Thymus (tissue), 11 donors: Measurements from ENCODE around the gene ABCA4. TPM values are rescaled to one million over a fixed set of nuclear protein-coding genes. Genes with fewer than 3 reads are reported as not detected.

Experiments
- DNase-seq, 9 donors: peaks; one replicate each; pipeline ENCODE4 v3.0.0-alpha.2; 2013; ENCODE audit warnings: low spot score in 9 of 9, low read depth in 6 of 9, missing footprints in 1 of 9
- H3K27ac ChIP-seq, 2 donors: one replicate each; pipeline ENCODE4 v1.5.1; 2013; ENCODE audit warnings: control low read depth in 1 of 2, low read depth in 1 of 2, low read length in 1 of 2, mild to moderate bottlenecking in 1 of 2, moderate library complexity in 1 of 2
- H3K27me3 ChIP-seq, 2 donors: one replicate each; pipeline ENCODE4 v1.5.1; 2013; ENCODE audit warnings: low read length in 1 of 2; ENCODE audit not compliant: control insufficient read depth in 2 of 2, insufficient read depth in 1 of 2
- H3K36me3 ChIP-seq, 2 donors: one replicate each; pipeline ENCODE4 v1.5.1; 2013; ENCODE audit warnings: low read length in 1 of 2, mild to moderate bottlenecking in 1 of 2, moderate library complexity in 1 of 2; ENCODE audit not compliant: control insufficient read depth in 2 of 2, insufficient read depth in 2 of 2
- H3K4me1 ChIP-seq, 2 donors: one replicate each; pipeline ENCODE4 v1.5.1; 2013; ENCODE audit warnings: low read length in 2 of 2; ENCODE audit not compliant: control insufficient read depth in 2 of 2, insufficient read depth in 2 of 2
- H3K4me3 ChIP-seq, 2 donors: one replicate each; pipeline ENCODE4 v1.5.1; 2013; ENCODE audit warnings: low read length in 2 of 2, control low read depth in 1 of 2, mild to moderate bottlenecking in 1 of 2
- H3K9me3 ChIP-seq, 2 donors: one replicate each; pipeline ENCODE4 v1.5.1; 2013; ENCODE audit warnings: low read length in 1 of 2, mild to moderate bottlenecking in 1 of 2; ENCODE audit not compliant: control insufficient read depth in 2 of 2, insufficient read depth in 1 of 2
- WGBS: extraction: QIAGEN DNeasy Blood & Tissue Kit; methylation state at CpG from one replicate; pipeline ENCODE4 v1.1.7; 2013; 5-methylcytosine and 5-hydroxymethylcytosine counted together
- polyA plus RNA-seq: library from polyadenylated mRNA; stranded (reverse); fragments of 200-250 nt; gene quantifications from one replicate; pipeline ENCODE4 v1.2.3, GENCODE V29; 2013
- total RNA-seq: library from RNA; stranded (reverse); fragments of 120-200 nt; gene quantifications from one replicate; pipeline ENCODE4 v1.2.4, GENCODE V29; 2013
- donor health status: healthy.

Gene ABCA4
- total and polyA plus RNA-seq, 2 donors = 0.24 to 2.0 TPM

- Histone ChIP-seq H3K4me1 (peaks cover 3 to 12% of the 10 kb centered on the region in 2 donors), H3K4me3 (no peak overlapping the region), H3K9me3 (no peaks in the 10 kb centered on the region), H3K36me3 (no peaks in the 10 kb centered on the region), H3K27me3 (peaks cover 2 to 14% of the 10 kb centered on the region in 2 donors), H3K27ac (no peak overlapping the region)
- DNase-seq = no peak
- 93% methylated on average over 3 of the region's 3 CpGs for WGBS
These were observed 62.2 kb downstream of the ABCA4 start for GRCh38 chr1:94058766-94059165.

- no peaks in the 10 kb centered on the region for H3K9me3 ChIP-seq
- H3K36me3 ChIP-seq = no peaks in the 10 kb centered on the region
- peaks cover 2 to 15% of the 10 kb centered on the region in 2 donors for H3K27me3 ChIP-seq
- 87% methylated on average over 2 of the region's 2 CpGs for WGBS
- no peak for DNase-seq
- no peak overlapping the region for H3K4me3 ChIP-seq
- peaks cover 3 to 6% of the 10 kb centered on the region in 2 donors for H3K4me1 ChIP-seq
- H3K27ac ChIP-seq = no peak overlapping the region
These were observed 64.0 kb downstream of the ABCA4 start for GRCh38 chr1:94056996-94057395.

- no peaks in the 10 kb centered on the region for H3K36me3 ChIP-seq
- no peaks in the 10 kb centered on the region for H3K9me3 ChIP-seq
- no peak overlapping the region for H3K4me3 ChIP-seq
- H3K4me1 ChIP-seq = no peaks in the 10 kb centered on the region
- H3K27me3 ChIP-seq = peaks cover 2 to 15% of the 10 kb centered on the region in 2 donors
- no peak overlapping the region for H3K27ac ChIP-seq
- DNase-seq = no peak
- WGBS = 96% methylated on average over 6 of the region's 6 CpGs
These were observed 64.8 kb downstream of the ABCA4 start for GRCh38 chr1:94056171-94056570.

GRCh38 chr1:94055459-94056122 is 65.4 kb downstream of the ABCA4 start:
- 95% methylated on average over 5 of the region's 5 CpGs for WGBS
- peaks cover 2 to 15% of the 10 kb centered on the region in 2 donors for H3K27me3 ChIP-seq
- H3K4me1 ChIP-seq = no peaks in the 10 kb centered on the region
- H3K9me3 ChIP-seq = no peaks in the 10 kb centered on the region
- no peak for DNase-seq
- no peak overlapping the region for H3K27ac ChIP-seq
- no peaks in the 10 kb centered on the region for H3K36me3 ChIP-seq
- no peak overlapping the region for H3K4me3 ChIP-seq

- no peak overlapping the region for H3K27ac ChIP-seq
- H3K4me3 ChIP-seq = no peak overlapping the region
- H3K27me3 ChIP-seq = peaks cover 0 to 19% of the 10 kb centered on the region in 2 donors
- no peak for DNase-seq
- H3K9me3 ChIP-seq = no peaks in the 10 kb centered on the region
- no peaks in the 10 kb centered on the region for H3K36me3 ChIP-seq
- 98% methylated on average over 1 of the region's 1 CpG for WGBS
- H3K4me1 ChIP-seq = peaks cover 0 to 2% of the 10 kb centered on the region in 2 donors
These were observed 70.3 kb downstream of the ABCA4 start for GRCh38 chr1:94050675-94051074.

- DNase-seq = no peak
- Histone ChIP-seq H3K9me3 (no peaks in the 10 kb centered on the region), H3K36me3 (no peaks in the 10 kb centered on the region), H3K27ac (no peak overlapping the region), H3K4me1 (peaks cover 0 to 4% of the 10 kb centered on the region in 2 donors), H3K4me3 (no peak overlapping the region), H3K27me3 (peaks cover 0 to 19% of the 10 kb centered on the region in 2 donors)
- 92% methylated on average over 1 of the region's 1 CpG for WGBS
These were observed 70.7 kb downstream of the ABCA4 start for GRCh38 chr1:94050254-94050653.

- Histone ChIP-seq H3K27me3 (peaks cover 0 to 19% of the 10 kb centered on the region in 2 donors), H3K36me3 (no peaks in the 10 kb centered on the region), H3K4me3 (no peak overlapping the region), H3K27ac (no peak overlapping the region), H3K9me3 (no peaks in the 10 kb centered on the region), H3K4me1 (peaks cover 0 to 4% of the 10 kb centered on the region in 2 donors)
- WGBS = 83% methylated on average over 3 of the region's 3 CpGs
- no peak for DNase-seq
These were observed 71.2 kb downstream of the ABCA4 start for GRCh38 chr1:94049791-94050190.

- Histone ChIP-seq H3K36me3 (no peaks in the 10 kb centered on the region), H3K9me3 (no peaks in the 10 kb centered on the region), H3K27ac (peak overlapping the region in 1 of 2 donors; percentile 58), H3K4me1 (peaks cover 0 to 8% of the 10 kb centered on the region in 2 donors), H3K27me3 (peaks cover 0 to 24% of the 10 kb centered on the region in 2 donors), H3K4me3 (no peak overlapping the region)
- DNase-seq = no peak
- WGBS = 91% methylated on average over 11 of the region's 11 CpGs
These were observed 72.4 kb downstream of the ABCA4 start for GRCh38 chr1:94048413-94049164.

GRCh38 chr1:94047949-94048348 is 73.0 kb downstream of the ABCA4 start:
- Histone ChIP-seq H3K9me3 (no peaks in the 10 kb centered on the region), H3K27ac (peak overlapping the region in 1 of 2 donors; percentile 58), H3K36me3 (no peaks in the 10 kb centered on the region), H3K4me3 (no peak overlapping the region), H3K27me3 (peaks cover 0 to 27% of the 10 kb centered on the region in 2 donors), H3K4me1 (peaks cover 0 to 8% of the 10 kb centered on the region in 2 donors)
- WGBS = 96% methylated on average over 2 of the region's 2 CpGs
- DNase-seq = no peak
